Ovary (tissue), 3 donors: ENCODE data around the gene CA14.

Experiments
- POLR2A ChIP-seq: fragments of 450-650 bp; IDR thresholded peaks from one replicate; pipeline ENCODE4 v1.6.1; 2017; ENCODE audit warnings: antibody characterized with exemption, mild to moderate bottlenecking, moderate library complexity
- TF ChIP-seq, protein P1 (sequence below), 3 donors: fragments of 450-650 bp in 2 of 3; fragments of 200-600 bp in 1 of 3; IDR thresholded peaks; one replicate each; pipeline versions ENCODE4 v1.5.1 to v1.8.0; 2016 to 2022; ENCODE audit warnings: antibody characterized with exemption in 3 of 3, mild to moderate bottlenecking in 1 of 3
- donor health status: DM: no; HTN: no; CAD: no.

DNA sequence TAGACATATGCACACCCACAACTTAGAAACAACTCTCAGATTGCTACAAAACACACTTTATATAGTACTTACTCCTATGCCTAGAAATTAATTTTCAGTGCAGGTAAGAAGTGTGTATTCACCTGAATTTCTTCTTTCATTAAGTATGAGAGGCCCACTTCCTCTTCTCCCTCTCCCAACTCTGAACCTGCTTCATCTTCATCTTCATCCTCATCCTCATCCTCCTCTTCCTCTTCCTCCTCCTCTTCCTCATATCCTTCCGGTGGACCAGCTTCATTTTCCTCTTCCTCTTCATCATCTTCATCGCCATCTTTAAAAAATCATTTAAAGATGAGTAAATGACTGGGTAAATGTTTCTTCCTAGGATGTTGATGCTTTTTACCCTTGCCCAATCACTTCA lies 31.1 kb upstream of the CA14 start:
- TF ChIP-seq, protein P1, sequence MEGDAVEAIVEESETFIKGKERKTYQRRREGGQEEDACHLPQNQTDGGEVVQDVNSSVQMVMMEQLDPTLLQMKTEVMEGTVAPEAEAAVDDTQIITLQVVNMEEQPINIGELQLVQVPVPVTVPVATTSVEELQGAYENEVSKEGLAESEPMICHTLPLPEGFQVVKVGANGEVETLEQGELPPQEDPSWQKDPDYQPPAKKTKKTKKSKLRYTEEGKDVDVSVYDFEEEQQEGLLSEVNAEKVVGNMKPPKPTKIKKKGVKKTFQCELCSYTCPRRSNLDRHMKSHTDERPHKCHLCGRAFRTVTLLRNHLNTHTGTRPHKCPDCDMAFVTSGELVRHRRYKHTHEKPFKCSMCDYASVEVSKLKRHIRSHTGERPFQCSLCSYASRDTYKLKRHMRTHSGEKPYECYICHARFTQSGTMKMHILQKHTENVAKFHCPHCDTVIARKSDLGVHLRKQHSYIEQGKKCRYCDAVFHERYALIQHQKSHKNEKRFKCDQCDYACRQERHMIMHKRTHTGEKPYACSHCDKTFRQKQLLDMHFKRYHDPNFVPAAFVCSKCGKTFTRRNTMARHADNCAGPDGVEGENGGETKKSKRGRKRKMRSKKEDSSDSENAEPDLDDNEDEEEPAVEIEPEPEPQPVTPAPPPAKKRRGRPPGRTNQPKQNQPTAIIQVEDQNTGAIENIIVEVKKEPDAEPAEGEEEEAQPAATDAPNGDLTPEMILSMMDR (IDR thresholded peaks at IDR 0.05), result no peak
- no peak for TF ChIP-seq POLR2A
